HG03378 (cell line): ENCODE data around the gene VCAM1.

Source experiments
- ATAC-seq: cut with Tn5 transposase; IDR thresholded peaks from one replicate; pipeline ENCODE4 v1.9.1; 2021; ENCODE audit warnings: mild to moderate bottlenecking, moderate library complexity; ENCODE audit not compliant: unreplicated experiment

Gene VCAM1

GRCh38 chr1:100721526-100722207 is 2.1 kb downstream of the VCAM1 start:
- no peak for ATAC-seq

GRCh38 chr1:100722221-100722620 is 2.7 kb downstream of the VCAM1 start:
- ATAC-seq = no peak

- ATAC-seq = no peak
These were observed 4.7 kb downstream of the VCAM1 start for GRCh38 chr1:100724281-100724680.

DNA sequence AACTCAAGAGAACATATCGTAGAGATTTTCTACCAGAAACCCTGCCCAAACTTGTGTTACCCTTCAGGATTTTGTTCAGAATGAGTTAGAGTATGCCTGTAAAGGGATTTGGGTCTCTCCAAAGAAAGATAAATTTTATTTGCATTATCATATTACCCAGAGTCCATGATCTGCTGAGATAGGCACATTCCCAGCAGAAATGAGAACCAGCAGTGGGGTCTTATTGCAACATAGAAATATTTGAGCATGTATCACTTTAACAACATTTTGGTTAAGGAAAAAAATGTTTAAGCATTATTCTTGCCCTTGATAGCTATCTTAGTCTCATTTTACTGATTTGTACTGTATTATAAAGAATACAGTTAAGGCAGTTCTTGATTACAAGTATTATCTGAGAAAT is 10.6 kb downstream of the VCAM1 start:
- no peak for ATAC-seq

DNA sequence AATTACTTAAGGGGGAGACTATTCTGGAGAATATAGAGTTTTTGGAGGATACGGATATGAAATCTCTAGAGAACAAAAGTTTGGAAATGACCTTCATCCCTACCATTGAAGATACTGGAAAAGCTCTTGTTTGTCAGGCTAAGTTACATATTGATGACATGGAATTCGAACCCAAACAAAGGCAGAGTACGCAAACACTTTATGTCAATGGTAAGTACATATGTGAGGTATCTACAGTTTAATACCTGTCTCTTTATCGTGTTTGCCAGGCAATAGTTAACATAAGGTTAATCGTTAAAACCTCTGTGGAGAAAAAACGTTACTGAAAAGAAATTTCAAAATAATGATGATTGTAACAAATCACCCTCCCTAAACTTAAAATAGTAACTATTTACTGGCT is 11.8 kb downstream of the VCAM1 start:
- no peak for ATAC-seq

DNA sequence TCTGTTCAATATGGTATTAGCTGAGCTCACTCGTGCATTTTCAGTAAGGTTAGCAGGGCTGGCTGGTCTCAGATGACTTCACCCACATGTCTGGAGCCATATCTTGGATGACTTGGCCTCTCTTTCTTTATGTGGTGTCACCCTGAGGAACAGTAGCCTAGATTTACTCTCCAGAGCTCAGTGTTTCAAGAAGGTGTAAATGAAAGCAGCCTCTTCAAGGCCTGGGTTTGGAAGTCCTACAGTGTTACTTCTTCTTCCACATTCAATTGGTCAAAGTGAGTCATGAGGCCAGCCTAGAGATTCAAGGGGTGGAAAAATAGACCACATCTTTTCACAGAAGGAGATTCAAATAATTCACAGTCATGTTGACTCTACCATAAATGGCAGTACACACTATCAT is 12.2 kb downstream of the VCAM1 start:
- no peak for ATAC-seq

DNA sequence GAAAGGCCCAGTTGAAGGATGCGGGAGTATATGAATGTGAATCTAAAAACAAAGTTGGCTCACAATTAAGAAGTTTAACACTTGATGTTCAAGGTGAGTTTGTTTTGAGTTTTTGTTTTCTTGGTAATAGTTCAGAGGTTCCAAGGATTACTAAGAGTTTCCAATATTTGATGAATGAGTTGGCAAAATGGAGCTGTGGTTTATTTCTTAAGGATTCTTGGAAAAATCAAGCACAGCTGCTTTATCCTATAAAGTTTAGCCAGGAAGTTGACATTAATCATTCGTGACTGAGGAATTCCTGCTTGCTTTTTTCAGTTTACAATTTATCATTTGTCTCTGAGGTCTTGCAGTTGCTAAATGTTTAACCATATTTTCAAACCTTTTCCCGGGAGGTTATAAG is 15.1 kb downstream of the VCAM1 start:
- no peak for ATAC-seq

- no peak for ATAC-seq
These were observed 15.7 kb downstream of the VCAM1 start for GRCh38 chr1:100735244-100735643.

- no peak for ATAC-seq
These were observed 16.8 kb downstream of the VCAM1 start for GRCh38 chr1:100736324-100736723.

DNA sequence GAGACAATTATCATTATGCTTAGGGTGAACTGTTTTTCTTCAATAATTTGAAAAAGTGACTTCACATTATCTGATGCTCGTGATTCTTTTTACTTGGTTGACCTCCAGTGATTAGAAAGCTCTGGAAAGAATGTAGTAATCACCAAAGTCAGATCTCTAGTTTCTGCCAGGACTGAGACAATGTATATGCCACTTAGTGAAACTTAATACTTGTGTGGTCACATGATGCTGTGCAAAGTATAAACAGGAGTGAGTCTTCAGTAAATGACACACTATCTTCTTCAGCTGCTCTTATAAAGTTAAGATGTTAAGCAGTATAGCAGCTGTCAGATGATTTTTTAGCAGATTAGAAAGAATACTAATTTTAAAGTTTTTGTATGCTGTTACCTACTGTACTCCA is 17.2 kb downstream of the VCAM1 start:
- no peak for ATAC-seq

DNA sequence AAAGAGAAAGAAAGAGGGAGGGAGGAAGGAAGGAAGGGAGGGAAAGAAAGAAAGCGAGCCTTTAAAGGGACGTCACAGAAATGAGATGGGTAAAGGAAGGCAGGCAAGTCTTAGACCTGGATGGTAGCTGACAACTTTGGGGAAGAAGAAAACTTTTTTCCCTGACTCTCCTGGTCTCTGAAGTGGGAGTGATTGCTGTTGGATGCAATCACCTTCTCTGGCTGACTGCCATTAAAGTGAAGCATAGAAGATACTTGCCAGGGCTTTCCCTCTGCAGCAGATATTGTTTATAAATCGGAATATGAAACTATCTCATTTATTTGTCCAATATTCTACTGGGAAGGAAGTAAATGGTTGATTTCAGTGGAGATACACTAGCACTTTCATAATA is 27.0 kb downstream of the VCAM1 start:
- no peak for ATAC-seq

GRCh38 chr1:100747771-100748170 is 28.2 kb downstream of the VCAM1 start:
- no peak for ATAC-seq

GRCh38 chr1:100750005-100750885 is 30.7 kb downstream of the VCAM1 start:
- ATAC-seq = no peak

GRCh38 chr1:100752791-100753190 is 33.2 kb downstream of the VCAM1 start:
- ATAC-seq = no peak

DNA sequence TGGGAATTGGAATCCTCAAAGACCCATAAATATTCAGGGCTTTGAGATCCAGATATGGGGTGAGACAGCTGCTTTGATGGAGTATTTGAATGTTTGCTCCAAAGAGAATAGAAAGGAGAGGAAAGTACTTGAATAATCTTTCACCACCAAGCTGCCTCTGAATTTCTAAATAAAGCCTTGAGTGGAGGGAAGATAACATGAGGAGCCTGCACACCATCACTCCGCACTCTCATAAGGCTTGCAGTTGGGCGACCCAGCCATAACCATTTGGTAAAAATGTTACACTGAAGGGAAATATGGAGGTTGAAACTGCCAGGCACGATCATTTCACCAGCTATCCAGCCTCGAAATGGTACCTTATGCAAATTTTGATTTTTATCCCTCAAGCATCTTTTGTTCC is 38.4 kb downstream of the VCAM1 start:
- no peak for ATAC-seq

GRCh38 chr1:100759188-100759587 is 39.6 kb downstream of the VCAM1 start:
- ATAC-seq = no peak

DNA sequence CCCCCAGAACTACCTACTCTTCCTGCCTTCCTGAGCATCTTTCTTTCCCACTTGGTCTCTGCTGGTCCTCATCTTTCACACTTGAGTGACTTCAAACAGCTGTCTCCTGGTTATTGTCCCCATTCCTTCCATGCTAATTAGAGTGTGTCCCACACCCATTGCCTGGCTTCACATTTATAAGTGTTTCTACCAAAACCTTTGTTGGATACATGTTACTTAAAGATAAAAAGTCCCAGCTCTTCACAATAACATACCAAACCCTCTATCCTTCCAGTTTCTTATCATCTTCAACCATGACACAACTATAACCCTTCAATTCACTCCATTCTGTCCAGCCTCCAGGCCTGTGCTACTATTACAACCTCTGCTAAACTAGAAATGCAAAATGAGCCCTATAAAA is 41.0 kb downstream of the VCAM1 start:
- no peak for ATAC-seq

GRCh38 chr1:100762461-100762860 is 42.9 kb downstream of the VCAM1 start:
- ATAC-seq = no peak

DNA sequence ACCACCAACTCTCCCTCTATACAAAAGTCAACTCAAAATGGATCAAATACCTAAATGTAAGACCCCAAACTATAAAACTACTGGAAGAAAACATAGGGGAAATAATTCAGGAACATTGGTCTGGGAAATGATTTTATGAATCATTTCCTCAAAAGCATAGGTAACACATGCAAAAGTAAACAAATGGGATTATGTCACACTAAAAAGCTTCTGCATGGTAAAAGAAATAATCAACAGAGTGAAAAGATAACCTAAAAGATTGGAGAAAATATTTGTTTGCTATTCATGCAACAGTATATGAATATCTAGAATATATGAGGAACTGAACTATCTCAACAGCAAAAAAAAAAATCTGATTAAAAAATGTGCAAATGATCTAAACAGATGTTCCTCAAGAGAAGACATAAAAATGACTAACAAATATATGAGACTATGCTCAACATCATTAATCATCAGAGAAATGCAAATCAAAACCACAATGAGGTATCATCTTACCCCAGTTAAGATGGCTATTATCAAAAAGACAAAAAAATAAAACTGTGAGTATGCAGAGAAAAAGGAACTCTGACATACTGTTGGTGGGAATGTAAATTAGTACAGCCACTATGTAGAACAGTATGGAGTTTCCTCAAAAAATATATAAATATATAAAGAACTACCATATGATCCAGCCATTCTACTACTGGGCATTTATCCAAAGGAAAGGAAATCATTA is 47.8 kb downstream of the VCAM1 start:
- no peak for ATAC-seq

GRCh38 chr1:100769323-100769722 is 49.8 kb downstream of the VCAM1 start:
- no peak for ATAC-seq

- no peak for ATAC-seq
These were observed 50.5 kb downstream of the VCAM1 start for GRCh38 chr1:100769906-100770646.
